Upper lobe of left lung (tissue), 6 donors: ENCODE data around the gene UBE2G1. TPM values are rescaled to one million over a fixed set of nuclear protein-coding genes. Genes with fewer than 3 reads are reported as not detected.

Source experiments
- ATAC-seq, 2 donors: fragments of 200-7000 bp; cut with Tn5 transposase; one replicate each; pipeline ENCODE4 v1.9.1; 2022; ENCODE audit warnings: mild to moderate bottlenecking in 2 of 2, moderate library complexity in 2 of 2; ENCODE audit not compliant: low FRiP score in 2 of 2
- DNase-seq, 2 donors: peaks; one replicate each; pipeline ENCODE4 v3.0.0-alpha.2; 2019 to 2020
- H3K27ac ChIP-seq, 4 donors: fragments of 200-600 bp; sonication (generic); one replicate each; pipeline ENCODE4 v1.5.1; 2016 to 2019
- H3K27me3 ChIP-seq, 4 donors: fragments of 200-600 bp; sonication (generic); one replicate each; pipeline ENCODE4 v1.5.1; 2017 to 2019
- H3K36me3 ChIP-seq, 4 donors: fragments of 200-600 bp; sonication (generic); one replicate each; pipeline ENCODE4 v1.5.1; 2016 to 2019
- H3K4me1 ChIP-seq, 4 donors: fragments of 200-600 bp; sonication (generic); one replicate each; pipeline ENCODE4 v1.5.1; 2018 to 2019
- H3K4me3 ChIP-seq, 4 donors: fragments of 200-600 bp; sonication (generic); one replicate each; pipeline ENCODE4 v1.5.1; 2017 to 2019; ENCODE audit warnings: mild to moderate bottlenecking in 2 of 4, moderate library complexity in 1 of 4
- H3K9me3 ChIP-seq, 4 donors: fragments of 200-600 bp; sonication (generic); one replicate each; pipeline ENCODE4 v1.5.1; 2018 to 2019
- EP300 ChIP-seq, 4 donors: sonication (generic); formaldehyde crosslinking; IDR thresholded peaks; one replicate each; pipeline ENCODE4 v1.5.1; 2017; ENCODE audit warnings: antibody characterized with exemption in 4 of 4, control low read depth in 2 of 4
- POLR2A ChIP-seq, 4 donors: fragments of 450-650 bp; IDR thresholded peaks; one replicate each; pipeline ENCODE4 v1.5.1; 2016 to 2017; ENCODE audit warnings: antibody characterized with exemption in 4 of 4, mild to moderate bottlenecking in 2 of 4
- POLR2AphosphoS5 ChIP-seq, 2 donors: sonication (generic); formaldehyde crosslinking; IDR thresholded peaks; one replicate each; pipeline ENCODE4 v1.5.1; 2017; ENCODE audit warnings: antibody characterized with exemption in 2 of 2
- WGBS, 2 donors: methylation state at CpG; one replicate each; pipeline ENCODE4 v1.1.5; 2017 to 2018; 5-methylcytosine and 5-hydroxymethylcytosine counted together
- total RNA-seq, 6 donors: library from RNA; depleted of rRNA in 4 of 6; stranded (reverse); fragments of >200 nt in 4 of 6; gene quantifications; one replicate each; pipeline versions ENCODE4 v1.1.0 to v1.2.1, GENCODE V29; 2016 to 2021
- TF ChIP-seq, protein P1 (sequence below), 6 experiments: fragments of 450-650 bp in 4 of 6; fragments of 200-600 bp in 2 of 6; sonication (generic) in 2 of 6; IDR thresholded peaks; one replicate each; pipeline ENCODE4 v1.5.1; 2016 to 2019; ENCODE audit warnings: antibody characterized with exemption in 6 of 6
- donor health status: DM: no; HTN: no; CAD: no; lungs with moderate emphysema.
- donor health status: DM: no; HTN: yes; CAD: no; lungs with severe emphysema.

UBE2G1 gene
- total RNA-seq, 6 donors from 2014 or later: 24.5 to 45.8 (median 35.8) TPM

DNA sequence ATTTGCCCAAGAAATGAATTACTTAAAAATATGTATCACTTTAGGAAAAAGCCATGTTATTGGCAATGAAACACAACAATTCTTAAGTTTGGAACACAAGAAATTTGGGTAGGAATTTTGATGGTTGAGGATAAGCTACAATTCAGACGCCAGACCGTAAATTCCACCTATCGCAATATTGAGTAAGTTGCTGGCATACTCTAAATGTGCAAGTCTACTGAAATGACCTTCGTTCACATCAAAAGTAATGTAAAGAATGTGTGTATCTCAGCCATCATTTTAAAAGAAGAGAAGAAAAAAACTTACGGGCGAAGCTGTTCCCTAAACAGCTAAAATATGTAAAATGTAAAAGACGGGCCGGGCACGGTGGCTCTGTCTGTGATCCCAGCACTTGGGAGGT is 33.4 kb downstream of the UBE2G1 start:
- Histone ChIP-seq H3K4me3 (no peak overlapping the region), H3K9me3 (no peaks in the 10 kb centered on the region), H3K36me3 (no peaks in the 10 kb centered on the region), H3K27ac (no peak overlapping the region), H3K27me3 (no peaks in the 10 kb centered on the region), H3K4me1 (peaks cover 6 to 16% (median 9%) of the 10 kb centered on the region in 4 donors)
- ATAC-seq (no peak), DNase-seq (no peak)
- TF ChIP-seq, protein P1, sequence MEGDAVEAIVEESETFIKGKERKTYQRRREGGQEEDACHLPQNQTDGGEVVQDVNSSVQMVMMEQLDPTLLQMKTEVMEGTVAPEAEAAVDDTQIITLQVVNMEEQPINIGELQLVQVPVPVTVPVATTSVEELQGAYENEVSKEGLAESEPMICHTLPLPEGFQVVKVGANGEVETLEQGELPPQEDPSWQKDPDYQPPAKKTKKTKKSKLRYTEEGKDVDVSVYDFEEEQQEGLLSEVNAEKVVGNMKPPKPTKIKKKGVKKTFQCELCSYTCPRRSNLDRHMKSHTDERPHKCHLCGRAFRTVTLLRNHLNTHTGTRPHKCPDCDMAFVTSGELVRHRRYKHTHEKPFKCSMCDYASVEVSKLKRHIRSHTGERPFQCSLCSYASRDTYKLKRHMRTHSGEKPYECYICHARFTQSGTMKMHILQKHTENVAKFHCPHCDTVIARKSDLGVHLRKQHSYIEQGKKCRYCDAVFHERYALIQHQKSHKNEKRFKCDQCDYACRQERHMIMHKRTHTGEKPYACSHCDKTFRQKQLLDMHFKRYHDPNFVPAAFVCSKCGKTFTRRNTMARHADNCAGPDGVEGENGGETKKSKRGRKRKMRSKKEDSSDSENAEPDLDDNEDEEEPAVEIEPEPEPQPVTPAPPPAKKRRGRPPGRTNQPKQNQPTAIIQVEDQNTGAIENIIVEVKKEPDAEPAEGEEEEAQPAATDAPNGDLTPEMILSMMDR (IDR thresholded peaks at IDR 0.05): no peak
- TF ChIP-seq POLR2A (IDR thresholded peaks at IDR 0.05) (no peak), EP300 (IDR thresholded peaks at IDR 0.05) (no peak), POLR2AphosphoS5 (IDR thresholded peaks at IDR 0.05) (no peak)
- 91 to 92% methylated on average over 9 of the region's 9 CpGs for WGBS, 2 donors

DNA sequence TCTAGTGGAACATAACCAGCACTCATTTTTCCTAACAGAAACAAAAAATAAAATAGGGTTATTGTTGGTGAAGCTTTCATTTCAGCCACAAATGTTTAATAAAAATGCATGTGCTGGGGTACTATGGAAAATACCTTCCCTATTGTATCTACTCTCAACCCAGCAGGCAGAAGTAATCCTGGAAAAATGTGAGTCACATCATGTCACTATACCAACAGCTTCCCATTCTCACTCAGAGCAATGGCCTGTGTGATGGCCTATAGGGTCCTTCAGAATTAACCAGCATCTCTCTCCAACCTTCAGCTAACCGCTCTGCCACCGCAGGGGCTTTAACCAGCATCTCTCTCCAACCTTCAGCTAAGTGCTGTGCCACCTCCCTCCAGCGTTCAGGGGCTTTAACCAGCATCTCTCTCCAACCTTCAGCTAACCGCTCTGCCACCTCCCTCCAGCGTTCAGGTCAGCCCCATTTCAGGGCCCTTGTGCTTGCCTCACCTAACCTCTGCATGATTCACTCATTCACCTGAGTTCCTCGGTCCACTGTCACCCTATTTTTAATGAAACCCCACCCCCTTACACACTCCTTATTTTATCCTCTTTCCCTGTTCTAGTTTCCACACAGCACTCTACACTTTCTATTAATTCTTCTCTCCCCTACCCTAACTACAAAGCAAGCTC is 34.0 kb downstream of the UBE2G1 start:
- no peak overlapping the region for H3K27ac ChIP-seq
- H3K27me3 ChIP-seq: no peaks in the 10 kb centered on the region
- WGBS, 2 donors: 77 to 80% methylated on average over 6 of the region's 6 CpGs
- no peaks in the 10 kb centered on the region for H3K9me3 ChIP-seq
- peaks cover 6 to 16% (median 9%) of the 10 kb centered on the region in 4 donors for H3K4me1 ChIP-seq
- no peak for TF ChIP-seq POLR2AphosphoS5 (IDR thresholded peaks at IDR 0.05)
- no peak for TF ChIP-seq EP300 (IDR thresholded peaks at IDR 0.05)
- TF ChIP-seq, protein P1 (IDR thresholded peaks at IDR 0.05): no peak
- TF ChIP-seq POLR2A (IDR thresholded peaks at IDR 0.05): no peak
- ATAC-seq: no peak
- H3K36me3 ChIP-seq: no peaks in the 10 kb centered on the region
- no peak overlapping the region for H3K4me3 ChIP-seq
- no peak for DNase-seq

DNA sequence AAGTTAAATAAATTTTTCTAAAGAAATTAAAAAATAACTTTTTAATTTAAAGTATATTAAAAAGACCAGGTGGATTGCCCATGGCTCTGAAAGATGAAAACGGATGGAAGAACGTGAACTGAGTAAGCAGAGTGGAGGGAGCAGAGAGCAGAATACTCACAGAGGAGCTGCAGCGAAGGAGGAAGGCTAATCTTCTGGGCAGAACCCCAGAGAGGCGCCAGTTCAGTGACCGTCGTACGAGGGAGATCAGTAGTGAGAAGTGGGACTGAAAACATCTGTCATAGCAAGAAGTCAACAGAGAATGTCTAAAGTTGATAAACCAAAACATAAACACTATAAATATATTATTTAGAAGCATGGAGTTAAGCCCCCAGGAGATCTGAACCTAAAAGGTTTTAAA is 34.9 kb downstream of the UBE2G1 start:
- DNase-seq: no peak
- ATAC-seq: no peak

DNA sequence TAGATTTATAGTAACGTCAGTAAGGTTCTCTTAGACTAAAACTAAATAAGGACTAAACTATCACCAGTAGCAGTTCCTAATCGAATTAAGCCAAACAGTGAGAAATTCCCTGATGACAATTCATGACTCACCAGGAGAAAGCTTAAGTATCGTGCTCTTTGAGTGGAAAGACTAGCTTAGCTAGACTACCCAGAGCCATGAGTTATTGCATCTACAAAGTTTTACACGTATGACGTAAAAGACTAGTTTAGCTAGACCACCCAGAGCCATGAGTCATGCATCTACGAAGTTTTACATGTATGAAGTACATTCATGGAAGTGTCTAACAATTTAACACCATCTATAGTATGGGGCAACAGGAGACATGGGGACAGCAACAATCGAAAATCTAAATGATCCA is 36.6 kb downstream of the UBE2G1 start:
- no peaks in the 10 kb centered on the region for H3K9me3 ChIP-seq
- DNase-seq (no peak), ATAC-seq (peak in 1 of 2 donors; percentile 71)
- H3K4me3 ChIP-seq: no peak overlapping the region
- peaks cover 0 to 15% (median 6%) of the 10 kb centered on the region in 4 donors for H3K4me1 ChIP-seq
- H3K27me3 ChIP-seq: no peaks in the 10 kb centered on the region
- no peak overlapping the region for H3K27ac ChIP-seq
- 58 to 76% methylated on average over 7 of the region's 7 CpGs for WGBS, 2 donors
- TF ChIP-seq EP300 (IDR thresholded peaks at IDR 0.05) (no peak), POLR2AphosphoS5 (IDR thresholded peaks at IDR 0.05) (no peak), POLR2A (IDR thresholded peaks at IDR 0.05) (no peak)
- TF ChIP-seq, protein P1 (IDR thresholded peaks at IDR 0.05): no peak
- H3K36me3 ChIP-seq: no peaks in the 10 kb centered on the region

More for the DNA sequence above, 34.9 kb downstream of the UBE2G1 start:
- 73 to 77% methylated on average over 7 of the region's 7 CpGs for WGBS, 2 donors
- H3K4me1 ChIP-seq: peaks cover 6 to 16% (median 11%) of the 10 kb centered on the region in 4 donors
- no peak overlapping the region for H3K27ac ChIP-seq
- TF ChIP-seq EP300 (IDR thresholded peaks at IDR 0.05) (no peak), POLR2AphosphoS5 (IDR thresholded peaks at IDR 0.05) (no peak), POLR2A (IDR thresholded peaks at IDR 0.05) (no peak)
- TF ChIP-seq, protein P1 (IDR thresholded peaks at IDR 0.05): no peak
- no peaks in the 10 kb centered on the region for H3K27me3 ChIP-seq
- H3K4me3 ChIP-seq: no peak overlapping the region
- no peaks in the 10 kb centered on the region for H3K9me3 ChIP-seq
- H3K36me3 ChIP-seq: no peaks in the 10 kb centered on the region

DNA sequence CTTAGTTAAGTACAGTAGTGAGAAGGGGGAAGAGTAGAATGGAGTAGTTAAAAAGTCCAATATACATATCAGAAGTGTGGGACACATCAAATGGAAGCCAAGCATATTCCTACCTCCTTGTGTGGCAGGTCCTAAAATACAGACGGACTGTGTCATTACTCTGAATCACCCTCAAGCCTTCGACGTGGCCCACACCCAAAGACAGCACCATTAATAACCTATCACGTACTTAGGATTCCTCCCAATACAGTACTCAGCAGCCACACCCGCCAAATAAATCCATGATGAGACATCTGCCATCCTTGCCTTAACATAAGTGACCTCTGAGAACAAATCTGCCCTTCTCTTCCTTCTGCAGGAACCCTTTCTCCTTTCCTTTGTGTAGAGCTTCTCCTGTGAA is 38.9 kb downstream of the UBE2G1 start:
- peaks cover 0 to 11% (median 2%) of the 10 kb centered on the region in 4 donors for H3K4me1 ChIP-seq
- TF ChIP-seq POLR2A (IDR thresholded peaks at IDR 0.05) (no peak), EP300 (IDR thresholded peaks at IDR 0.05) (no peak), POLR2AphosphoS5 (IDR thresholded peaks at IDR 0.05) (no peak)
- TF ChIP-seq, protein P1 (IDR thresholded peaks at IDR 0.05): no peak
- no peaks in the 10 kb centered on the region for H3K27me3 ChIP-seq
- no peak overlapping the region for H3K27ac ChIP-seq
- no peaks in the 10 kb centered on the region for H3K36me3 ChIP-seq
- WGBS, 2 donors: 75 to 81% methylated on average over 5 of the region's 5 CpGs
- no peak overlapping the region for H3K4me3 ChIP-seq
- no peaks in the 10 kb centered on the region for H3K9me3 ChIP-seq
- DNase-seq (no peak), ATAC-seq (peak in 1 of 2 donors; percentile 82)
